ENCODE results near the gene GPR3. TPM values are rescaled to one million over a fixed set of nuclear protein-coding genes. Genes with fewer than 3 reads are reported as not detected.

Gene GPR3
- total and polyA plus RNA-seq, 3 experiments from 2014 or later = 3.3 to 3.9 TPM; not detected in 1

- H3K36me3 Mint-ChIP-seq = peaks cover 1 to 58% (median 4%) of the 10 kb centered on the region in 3 donors
- Histone ChIP-seq H3K4me1 (ENCODE audit: insufficient read depth, low read length) (peaks cover 17% of the 10 kb centered on the region), H3K9me3 (ENCODE audit: low read length) (no peaks in the 10 kb centered on the region), H3K4me3 (ENCODE audit: low read length) (peak overlapping the region; percentile 41), H3K27me3 (ENCODE audit: insufficient read depth, low read length, poor library complexity, severe bottlenecking) (no peaks in the 10 kb centered on the region), H3K27ac (ENCODE audit: low read depth, low read length) (no peak overlapping the region), H3K36me3 (ENCODE audit: insufficient read depth, low read length) (peaks cover 9% of the 10 kb centered on the region)
- peak in 4 of 5 donors; percentile 25 to 53 (median 36) for DNase-seq
- ChIA-PET POLR2A (interaction anchor here (0.5 to 1.3 kb wide), 3 partner anchors 9 to 17 kb away, joined by 3 to 4 read pairs (median 3); partner anchors contain the start of gene MAP3K6), CTCF (interaction anchor here (0.9 to 2.8 kb wide), 5 partner anchors 8 to 49 kb away, joined by 3 to 15 read pairs (median 4); no protein-coding TSS in a partner anchor)
- H3K4me1 Mint-ChIP-seq = peaks cover 17 to 38% (median 18%) of the 10 kb centered on the region in 3 donors
- peaks cover 0 to 4% of the 10 kb centered on the region in 2 donors for H3K27me3 Mint-ChIP-seq
- H3K9me3 Mint-ChIP-seq = no peaks in the 10 kb centered on the region
- peak overlapping the region in 4 of 8 donors; percentile 29 to 73 (median 66) for H3K27ac Mint-ChIP-seq
- H3K4me3 Mint-ChIP-seq = peak overlapping the region in 5 of 7 donors; percentile 6 to 54 (median 45)
Observed at GRCh38 chr1:27348861-27349783, 43.3 kb upstream of the GPR3 start.

- ChIA-PET CTCF (interaction anchor here (0.9 to 2.8 kb wide), 3 partner anchors 17 to 38 kb away, joined by 3 to 15 read pairs (median 4); no protein-coding TSS in a partner anchor), POLR2A (interaction anchor here (1.1 kb wide), 1 partner anchor 16 kb away, joined by 3 read pairs; no protein-coding TSS in a partner anchor)
- peak overlapping the region in 1 of 7 donors; percentile 20 for H3K4me3 Mint-ChIP-seq
- H3K27me3 Mint-ChIP-seq = peaks cover 0 to 5% of the 10 kb centered on the region in 2 donors
- no peaks in the 10 kb centered on the region for H3K27me3 ChIP-seq (ENCODE audit: insufficient read depth, low read length, poor library complexity, severe bottlenecking)
- H3K4me3 ChIP-seq (ENCODE audit: low read length) = no peak overlapping the region
- H3K9me3 Mint-ChIP-seq = no peaks in the 10 kb centered on the region
- peaks cover 1 to 55% (median 4%) of the 10 kb centered on the region in 3 donors for H3K36me3 Mint-ChIP-seq
- DNase-seq = no peak
- no peaks in the 10 kb centered on the region for H3K9me3 ChIP-seq (ENCODE audit: low read length)
- peaks cover 9% of the 10 kb centered on the region for H3K36me3 ChIP-seq (ENCODE audit: insufficient read depth, low read length)
- H3K4me1 Mint-ChIP-seq = peaks cover 13 to 32% (median 14%) of the 10 kb centered on the region in 3 donors
- H3K4me1 ChIP-seq (ENCODE audit: insufficient read depth, low read length) = peaks cover 11% of the 10 kb centered on the region
- peak overlapping the region in 1 of 8 donors; percentile 46 for H3K27ac Mint-ChIP-seq
- H3K27ac ChIP-seq (ENCODE audit: low read depth, low read length) = no peak overlapping the region
Observed at GRCh38 chr1:27349784-27350662, 42.4 kb upstream of the GPR3 start.

GRCh38 chr1:27350663-27351540 is 41.5 kb upstream of the GPR3 start:
- Mint-ChIP-seq H3K36me3 (peaks cover 1 to 50% (median 4%) of the 10 kb centered on the region in 3 donors), H3K9me3 (no peaks in the 10 kb centered on the region), H3K4me1 (peaks cover 18 to 33% (median 21%) of the 10 kb centered on the region in 3 donors), H3K4me3 (no peak overlapping the region), H3K27ac (peak overlapping the region in 1 of 8 donors; percentile 46), H3K27me3 (peaks cover 0 to 5% of the 10 kb centered on the region in 2 donors)
- Histone ChIP-seq H3K9me3 (ENCODE audit: low read length) (no peaks in the 10 kb centered on the region), H3K36me3 (ENCODE audit: insufficient read depth, low read length) (peaks cover 8% of the 10 kb centered on the region), H3K4me3 (ENCODE audit: low read length) (no peak overlapping the region), H3K27me3 (ENCODE audit: insufficient read depth, low read length, poor library complexity, severe bottlenecking) (no peaks in the 10 kb centered on the region), H3K4me1 (ENCODE audit: insufficient read depth, low read length) (peaks cover 13% of the 10 kb centered on the region), H3K27ac (ENCODE audit: low read depth, low read length) (no peak overlapping the region)
- ChIA-PET POLR2A (interaction anchor here (1.1 kb wide), 1 partner anchor 15 kb away, joined by 3 read pairs; no protein-coding TSS in a partner anchor), CTCF (interaction anchor here (0.9 to 8.0 kb wide), 3 partner anchors 17 to 20 kb away, joined by 3 to 99 read pairs (median 15); no protein-coding TSS in a partner anchor)
- no peak for DNase-seq

- Mint-ChIP-seq H3K9me3 (no peaks in the 10 kb centered on the region), H3K4me1 (peaks cover 19 to 33% (median 22%) of the 10 kb centered on the region in 3 donors), H3K4me3 (peak overlapping the region in 1 of 7 donors; percentile 45), H3K27me3 (peaks cover 0 to 5% of the 10 kb centered on the region in 2 donors), H3K36me3 (peaks cover 0 to 44% (median 1%) of the 10 kb centered on the region in 3 donors), H3K27ac (peak overlapping the region in 1 of 8 donors; percentile 27)
- H3K27me3 ChIP-seq (ENCODE audit: insufficient read depth, low read length, poor library complexity, severe bottlenecking) = no peaks in the 10 kb centered on the region
- POLR2A ChIA-PET = interaction anchor here (1.1 kb wide), 1 partner anchor 10 kb away, joined by 3 read pairs; no protein-coding TSS in a partner anchor
- no peaks in the 10 kb centered on the region for H3K9me3 ChIP-seq (ENCODE audit: low read length)
- no peak overlapping the region for H3K4me3 ChIP-seq (ENCODE audit: low read length)
- DNase-seq = no peak
- no peak overlapping the region for H3K27ac ChIP-seq (ENCODE audit: low read depth, low read length)
- peaks cover 20% of the 10 kb centered on the region for H3K4me1 ChIP-seq (ENCODE audit: insufficient read depth, low read length)
- CTCF ChIA-PET = interaction anchor here (8.0 kb wide), 1 partner anchor 18 kb away, joined by 99 read pairs; no protein-coding TSS in a partner anchor
- H3K36me3 ChIP-seq (ENCODE audit: insufficient read depth, low read length) = peaks cover 3% of the 10 kb centered on the region
Observed at GRCh38 chr1:27351541-27352107, 40.8 kb upstream of the GPR3 start.

GRCh38 chr1:27353166-27353565 is 39.3 kb upstream of the GPR3 start:
- Histone ChIP-seq H3K27me3 (ENCODE audit: insufficient read depth, low read length, poor library complexity, severe bottlenecking) (no peaks in the 10 kb centered on the region), H3K4me3 (ENCODE audit: low read length) (no peak overlapping the region), H3K4me1 (ENCODE audit: insufficient read depth, low read length) (peaks cover 36% of the 10 kb centered on the region), H3K9me3 (ENCODE audit: low read length) (no peaks in the 10 kb centered on the region), H3K36me3 (ENCODE audit: insufficient read depth, low read length) (peaks cover 3% of the 10 kb centered on the region), H3K27ac (ENCODE audit: low read depth, low read length) (no peak overlapping the region)
- ChIA-PET CTCF (interaction anchor here (0.8 to 8.0 kb wide), 7 partner anchors 13 to 56 kb away, joined by 3 to 99 read pairs (median 3); partner anchors contain the start of gene MAP3K6), POLR2A (no interaction called here)
- DNase-seq = no peak
- Mint-ChIP-seq H3K27ac (no peak overlapping the region), H3K27me3 (peaks cover 0 to 3% of the 10 kb centered on the region in 2 donors), H3K4me1 (peaks cover 29 to 39% (median 34%) of the 10 kb centered on the region in 3 donors), H3K36me3 (peaks cover 0 to 32% (median 1%) of the 10 kb centered on the region in 3 donors), H3K4me3 (no peak overlapping the region), H3K9me3 (no peaks in the 10 kb centered on the region)

GRCh38 chr1:27353629-27354028 is 38.8 kb upstream of the GPR3 start:
- Histone ChIP-seq H3K4me3 (ENCODE audit: low read length) (no peak overlapping the region), H3K27ac (ENCODE audit: low read depth, low read length) (no peak overlapping the region), H3K27me3 (ENCODE audit: insufficient read depth, low read length, poor library complexity, severe bottlenecking) (no peaks in the 10 kb centered on the region), H3K9me3 (ENCODE audit: low read length) (no peaks in the 10 kb centered on the region), H3K4me1 (ENCODE audit: insufficient read depth, low read length) (peaks cover 36% of the 10 kb centered on the region), H3K36me3 (ENCODE audit: insufficient read depth, low read length) (peaks cover 3% of the 10 kb centered on the region)
- Mint-ChIP-seq H3K4me1 (peaks cover 29 to 41% (median 35%) of the 10 kb centered on the region in 3 donors), H3K36me3 (peaks cover 0 to 32% (median 1%) of the 10 kb centered on the region in 3 donors), H3K27ac (peak overlapping the region in 6 of 8 donors; percentile 10 to 78 (median 65)), H3K4me3 (no peak overlapping the region), H3K27me3 (peaks cover 0 to 3% of the 10 kb centered on the region in 2 donors), H3K9me3 (no peaks in the 10 kb centered on the region)
- no peak for DNase-seq
- POLR2A ChIA-PET = interaction anchor here (0.8 kb wide), 1 partner anchor 9 kb away, joined by 3 read pairs; no protein-coding TSS in a partner anchor
- CTCF ChIA-PET = interaction anchor here (1.1 to 8.0 kb wide), 6 partner anchors 11 to 56 kb away, joined by 3 to 115 read pairs (median 12); partner anchors contain the start of genes MAP3K6 and SYTL1

Measured in CD8-positive, alpha-beta memory T cell (primary cell).